ENCODE results near the gene LPIN2. TPM values are rescaled to one million over a fixed set of nuclear protein-coding genes. Genes with fewer than 3 reads are reported as not detected.

LPIN2 gene
- total and polyA plus RNA-seq, 2 of the 13 experiments (the other 11 are each of a cell fraction or from before 2014, with no cell fraction given): 46.0 to 119 TPM

DNA sequence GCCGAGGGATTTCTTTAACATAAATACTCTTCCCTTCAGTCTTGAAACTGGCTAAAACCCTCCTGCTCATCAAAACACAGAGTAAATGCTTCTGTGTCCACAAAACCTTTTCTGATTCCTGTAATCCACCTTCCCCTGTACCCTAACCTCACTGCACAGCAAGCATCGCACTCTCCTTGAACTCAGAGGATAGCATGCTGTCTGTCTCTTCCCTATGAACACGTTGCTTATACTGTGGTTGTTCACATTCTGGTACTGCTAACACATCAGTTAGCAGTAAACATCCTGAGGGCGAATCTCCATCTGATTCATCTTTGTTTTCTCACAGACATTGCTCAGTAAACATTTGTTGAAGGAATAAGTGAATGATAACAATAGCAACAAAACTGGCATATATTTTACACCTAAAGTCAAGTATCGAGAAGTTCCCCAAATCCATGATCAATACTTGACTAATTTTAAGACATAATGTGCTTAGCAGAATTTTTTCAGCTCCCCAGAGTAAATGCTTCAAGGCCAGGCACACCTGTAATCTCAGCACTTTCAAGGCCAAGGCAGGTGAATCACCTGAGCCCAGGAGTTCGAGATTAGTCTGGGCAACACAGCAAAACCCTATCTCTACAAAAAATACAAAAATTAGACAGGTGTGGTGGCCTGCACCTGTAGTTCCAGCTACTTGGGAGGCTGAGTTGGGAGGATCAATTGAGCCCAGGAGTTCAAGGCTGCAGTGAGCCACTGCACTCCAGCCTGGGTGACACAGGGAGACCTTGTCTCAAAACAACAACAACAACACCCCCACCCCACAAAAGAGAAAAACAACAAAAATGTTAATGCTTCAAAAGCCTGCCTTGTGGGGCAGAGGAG, 45.6 kb upstream of the LPIN2 start (continued):
- no peak for TF ChIP-seq REST (IDR thresholded peaks at IDR 0.05; ENCODE audit: borderline replicate concordance in 1 of 2, low read depth in 1 of 2, low read length in 2 of 2)
- no peak for TF ChIP-seq ZNF777 (CRISPR knock-in tag; IDR thresholded peaks at IDR 0.05)
- no peak for TF ChIP-seq LBX2 (CRISPR knock-in tag; IDR thresholded peaks at IDR 0.05; ENCODE audit: borderline replicate concordance)
- TF ChIP-seq BCL6 (CRISPR knock-in tag; IDR thresholded peaks at IDR 0.05): peak; percentile 91
- no peak for TF ChIP-seq ZNF737 (CRISPR knock-in tag; IDR thresholded peaks at IDR 0.05; ENCODE audit: borderline replicate concordance)
- 0 out of 2 replicates have a peak, but pooled peaks have one; percentile 35 for TF ChIP-seq CBFB (CRISPR knock-in tag; IDR thresholded peaks at IDR 0.05)
- TF ChIP-seq PHF8 (CRISPR knock-in tag; IDR thresholded peaks at IDR 0.05): no peak
- TF ChIP-seq ZNF326 (CRISPR knock-in tag; IDR thresholded peaks at IDR 0.05; ENCODE audit: borderline replicate concordance): no peak
- TF ChIP-seq IKZF1 (IDR thresholded peaks at IDR 0.05): no peak
- no peak for TF ChIP-seq MBNL3 (CRISPR knock-in tag; conservative IDR thresholded peaks at IDR 0.05)
- TF ChIP-seq ZNF337 (CRISPR knock-in tag; IDR thresholded peaks at IDR 0.05; ENCODE audit: borderline replicate concordance, low read depth): no peak
- no peak for TF ChIP-seq ZXDC (CRISPR knock-in tag; IDR thresholded peaks at IDR 0.05)
- peak; percentile 79; the same call in 1 of the 2 replicates for TF ChIP-seq GATA4 (IDR thresholded peaks at IDR 0.05; ENCODE audit: borderline replicate concordance, low read depth)
- no peak for TF ChIP-seq CREB3 (CRISPR knock-in tag; IDR thresholded peaks at IDR 0.05)
- TF ChIP-seq PITX1 (CRISPR knock-in tag; IDR thresholded peaks at IDR 0.05): no peak; the same call in 1 of the 2 replicates
- TF ChIP-seq ISX (CRISPR knock-in tag; conservative IDR thresholded peaks at IDR 0.05): no peak
- TF ChIP-seq TOPORS (CRISPR knock-in tag; IDR thresholded peaks at IDR 0.05): no peak
- no peak for TF ChIP-seq ESRRA (CRISPR knock-in tag; IDR thresholded peaks at IDR 0.05; ENCODE audit: low read depth)
- no peak for TF ChIP-seq ARNT (IDR thresholded peaks at IDR 0.05)

Measured in HepG2 (cell line).